Activated B cell treated with CpG ODN at 0.5 μM for 24 hours (primary cell): ENCODE results near the gene TAS1R2. TPM values are rescaled to one million over a fixed set of nuclear protein-coding genes. Genes with fewer than 3 reads are reported as not detected.

Experiments used
- ATAC-seq: fragments of 200-7000 bp; cut with Tn5 transposase; one replicate; pipeline ENCODE4 v1.10.0; 2021; ENCODE audit warnings: low read depth, mild to moderate bottlenecking, moderate library complexity
- CTCF ChIA-PET: fragments of 350-600 bp; sonication (Branson Sonifier 250); formaldehyde crosslinking; loops from one replicate; lab custom pipeline; 2021; ENCODE audit warnings: antibody characterized with exemption; lab: Charles Lee
- POLR2A ChIA-PET: fragments of 350-600 bp; sonication (Branson Sonifier 250); formaldehyde crosslinking; loops from one replicate; lab custom pipeline; 2021; ENCODE audit warnings: antibody characterized with exemption; lab: Charles Lee
- DNase-seq: peaks from one replicate; pipeline ENCODE4 v3.0.0; 2022
- H3K27ac Mint-ChIP-seq: one replicate; pipeline ENCODE4 v1.8.0; 2020; ENCODE audit warnings: mixed read lengths
- H3K27me3 Mint-ChIP-seq: one replicate; pipeline ENCODE4 v1.8.0; 2021; ENCODE audit warnings: mixed read lengths
- H3K36me3 Mint-ChIP-seq: one replicate; pipeline ENCODE4 v1.8.0; 2021; ENCODE audit warnings: low read depth, mixed read lengths
- H3K4me1 Mint-ChIP-seq: one replicate; pipeline ENCODE4 v1.8.0; 2021; ENCODE audit warnings: mixed read lengths
- H3K4me3 Mint-ChIP-seq: one replicate; pipeline ENCODE4 v1.8.0; 2020; ENCODE audit warnings: mild to moderate bottlenecking, mixed read lengths
- H3K9me3 Mint-ChIP-seq: one replicate; pipeline ENCODE4 v1.8.0; 2020; ENCODE audit warnings: mixed read lengths
- CTCF ChIP-seq: fragments of 200-600 bp; IDR thresholded peaks from one replicate; pipeline ENCODE4 v1.8.0; 2022; ENCODE audit warnings: antibody characterized with exemption, mild to moderate bottlenecking
- intact Hi-C: fragments of 100-400 bp; cut with micrococcal nuclease; formaldehyde crosslinking; loops from one replicate; pipeline ENCODE4 v1.15.1; 2024
- total RNA-seq: library from RNA; stranded (reverse); gene quantifications from 2 replicates; pipeline ENCODE4 v1.2.3, GENCODE V29; 2022

The TAS1R2 gene
- total RNA-seq, 1 donor from 2014 or later: not detected

- TF ChIP-seq CTCF: no peak
- intact Hi-C loops: no loop called here
- H3K4me3 Mint-ChIP-seq: no peak overlapping the region
- no peaks in the 10 kb centered on the region for H3K9me3 Mint-ChIP-seq
- DNase-seq (no peak), ATAC-seq (no peak)
- H3K36me3 Mint-ChIP-seq: no peaks in the 10 kb centered on the region
- peaks cover 13% of the 10 kb centered on the region for H3K27me3 Mint-ChIP-seq
- H3K4me1 Mint-ChIP-seq: no peaks in the 10 kb centered on the region
- CTCF ChIA-PET: no interaction called here
- POLR2A ChIA-PET: no interaction called here
- H3K27ac Mint-ChIP-seq: no peak overlapping the region
Observed at GRCh38 chr1:18803151-18803791, 56.2 kb downstream of the TAS1R2 start.

- ATAC-seq (no peak), DNase-seq (no peak)
- no peak for TF ChIP-seq CTCF
- Mint-ChIP-seq H3K9me3 (no peaks in the 10 kb centered on the region), H3K4me3 (no peak overlapping the region), H3K27ac (no peak overlapping the region), H3K4me1 (no peaks in the 10 kb centered on the region), H3K27me3 (peaks cover 7% of the 10 kb centered on the region), H3K36me3 (no peaks in the 10 kb centered on the region)
- intact Hi-C loops: no loop called here
- CTCF ChIA-PET: no interaction called here
- POLR2A ChIA-PET: no interaction called here
Observed at GRCh38 chr1:18802231-18802630, 57.2 kb downstream of the TAS1R2 start.

GRCh38 chr1:18800258-18800657, 59.2 kb downstream of the TAS1R2 start:
- intact Hi-C loops: no loop called here
- DNase-seq (no peak), ATAC-seq (no peak)
- ChIA-PET POLR2A (no interaction called here), CTCF (no interaction called here)
- Mint-ChIP-seq H3K9me3 (no peaks in the 10 kb centered on the region), H3K4me1 (no peaks in the 10 kb centered on the region), H3K4me3 (no peak overlapping the region), H3K27ac (no peak overlapping the region), H3K27me3 (peaks cover 16% of the 10 kb centered on the region), H3K36me3 (no peaks in the 10 kb centered on the region)
- TF ChIP-seq CTCF: no peak

GRCh38 chr1:18799454-18799853, 60.0 kb downstream of the TAS1R2 start:
- intact Hi-C loops: no loop called here
- H3K27me3 Mint-ChIP-seq: peaks cover 13% of the 10 kb centered on the region
- CTCF ChIA-PET: no interaction called here
- H3K4me1 Mint-ChIP-seq: no peaks in the 10 kb centered on the region
- POLR2A ChIA-PET: no interaction called here
- no peak overlapping the region for H3K4me3 Mint-ChIP-seq
- DNase-seq: no peak
- ATAC-seq: no peak
- no peak overlapping the region for H3K27ac Mint-ChIP-seq
- TF ChIP-seq CTCF: no peak
- no peaks in the 10 kb centered on the region for H3K36me3 Mint-ChIP-seq
- H3K9me3 Mint-ChIP-seq: no peaks in the 10 kb centered on the region

GRCh38 chr1:18798946-18799345, 60.5 kb downstream of the TAS1R2 start:
- no peak for DNase-seq
- TF ChIP-seq CTCF: no peak
- H3K27me3 Mint-ChIP-seq: peaks cover 17% of the 10 kb centered on the region
- intact Hi-C loops: no loop called here
- H3K9me3 Mint-ChIP-seq: no peaks in the 10 kb centered on the region
- CTCF ChIA-PET: no interaction called here
- POLR2A ChIA-PET: no interaction called here
- ATAC-seq: no peak
- H3K4me3 Mint-ChIP-seq: no peak overlapping the region
- H3K36me3 Mint-ChIP-seq: no peaks in the 10 kb centered on the region
- H3K27ac Mint-ChIP-seq: no peak overlapping the region
- no peaks in the 10 kb centered on the region for H3K4me1 Mint-ChIP-seq
